GM10266 (cell line): ENCODE measurements around the gene GGPS1.

Source experiments
- DNase-seq: peaks from one replicate; pipeline ENCODE4 v3.0.0; 2012; ENCODE audit errors: extremely low spot score
- TF ChIP-seq, protein P1 (sequence below): IDR thresholded peaks from 2 replicates; pipeline ENCODE4 v1.5.1; 2012; ENCODE audit warnings: mild to moderate bottlenecking, low read depth; ENCODE audit not compliant: control insufficient read depth, insufficient read depth; ENCODE audit errors: missing control alignments

GGPS1 gene

DNA sequence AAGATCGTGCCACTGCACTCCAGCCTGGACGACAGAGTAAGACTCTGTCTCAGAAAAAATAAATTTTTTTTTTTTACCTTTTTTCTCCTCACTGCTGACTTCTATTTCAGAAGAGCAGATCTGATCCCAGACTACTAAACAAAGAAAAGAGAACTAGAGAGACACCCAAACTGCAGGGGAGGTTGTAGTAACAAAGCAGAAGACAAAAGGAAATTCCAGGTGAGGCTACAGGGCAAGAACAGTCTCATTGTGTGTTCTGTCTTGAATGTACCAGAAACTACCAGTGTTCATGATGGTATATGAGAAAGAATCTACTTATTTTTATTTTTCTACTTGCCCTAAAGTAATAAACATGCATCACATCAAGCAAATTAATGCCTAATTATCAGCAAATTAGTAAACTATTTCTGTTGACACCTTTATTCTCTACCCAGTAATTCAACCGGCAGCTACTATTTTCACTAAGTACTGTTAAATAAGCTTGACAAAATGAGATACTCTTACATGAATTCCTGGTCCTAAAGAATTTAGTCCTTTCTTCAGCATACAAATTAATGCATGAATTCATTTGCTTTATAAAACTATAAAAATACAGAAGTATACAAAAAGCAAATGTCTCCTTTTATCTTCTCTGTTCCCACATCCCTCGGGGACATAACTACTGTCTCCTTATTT, 41.0 kb upstream of the GGPS1 start:
- no peak for DNase-seq
- TF ChIP-seq, protein P1, sequence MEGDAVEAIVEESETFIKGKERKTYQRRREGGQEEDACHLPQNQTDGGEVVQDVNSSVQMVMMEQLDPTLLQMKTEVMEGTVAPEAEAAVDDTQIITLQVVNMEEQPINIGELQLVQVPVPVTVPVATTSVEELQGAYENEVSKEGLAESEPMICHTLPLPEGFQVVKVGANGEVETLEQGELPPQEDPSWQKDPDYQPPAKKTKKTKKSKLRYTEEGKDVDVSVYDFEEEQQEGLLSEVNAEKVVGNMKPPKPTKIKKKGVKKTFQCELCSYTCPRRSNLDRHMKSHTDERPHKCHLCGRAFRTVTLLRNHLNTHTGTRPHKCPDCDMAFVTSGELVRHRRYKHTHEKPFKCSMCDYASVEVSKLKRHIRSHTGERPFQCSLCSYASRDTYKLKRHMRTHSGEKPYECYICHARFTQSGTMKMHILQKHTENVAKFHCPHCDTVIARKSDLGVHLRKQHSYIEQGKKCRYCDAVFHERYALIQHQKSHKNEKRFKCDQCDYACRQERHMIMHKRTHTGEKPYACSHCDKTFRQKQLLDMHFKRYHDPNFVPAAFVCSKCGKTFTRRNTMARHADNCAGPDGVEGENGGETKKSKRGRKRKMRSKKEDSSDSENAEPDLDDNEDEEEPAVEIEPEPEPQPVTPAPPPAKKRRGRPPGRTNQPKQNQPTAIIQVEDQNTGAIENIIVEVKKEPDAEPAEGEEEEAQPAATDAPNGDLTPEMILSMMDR = no peak

DNA sequence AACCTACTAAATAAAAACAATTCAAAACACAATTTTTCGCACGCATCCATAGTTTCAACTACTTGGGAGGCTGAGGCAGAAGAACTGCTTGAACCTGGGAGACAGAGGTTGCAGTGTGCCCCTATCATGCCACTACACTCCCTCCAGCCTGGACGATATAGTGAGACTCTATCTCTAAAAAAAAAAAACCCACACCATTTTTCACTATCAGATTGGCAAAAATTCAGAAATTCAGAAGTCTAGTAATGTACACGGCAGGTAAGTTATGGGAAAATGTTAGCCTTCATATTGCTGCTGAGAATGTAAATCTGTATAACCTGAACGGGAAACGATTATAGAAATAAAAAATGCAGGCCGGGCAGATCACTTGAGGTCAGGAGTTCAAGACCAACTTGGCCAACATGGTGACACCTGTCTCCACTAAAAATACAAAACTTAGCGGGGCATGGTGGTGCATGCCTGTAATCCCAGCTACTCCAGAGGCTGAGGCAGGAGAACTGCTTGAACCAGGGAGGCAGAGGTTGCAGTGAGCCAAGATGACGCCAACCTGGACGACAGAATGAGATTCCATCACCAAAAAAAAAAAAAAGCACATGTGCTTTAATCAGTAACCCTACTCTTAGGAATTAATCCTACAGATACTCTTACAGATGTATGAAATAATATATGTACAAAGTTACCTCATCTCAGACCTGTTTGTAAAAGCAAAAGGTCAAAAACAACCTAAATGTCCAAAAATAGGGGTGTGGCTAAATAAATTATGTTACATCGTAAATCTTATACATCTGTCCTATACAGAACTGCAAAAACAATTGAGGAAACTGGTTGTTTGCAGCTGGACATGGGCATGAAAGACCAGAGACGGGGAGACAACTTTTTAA, 38.3 kb upstream of the GGPS1 start:
- TF ChIP-seq, protein P1 = no peak
- DNase-seq = no peak

DNA sequence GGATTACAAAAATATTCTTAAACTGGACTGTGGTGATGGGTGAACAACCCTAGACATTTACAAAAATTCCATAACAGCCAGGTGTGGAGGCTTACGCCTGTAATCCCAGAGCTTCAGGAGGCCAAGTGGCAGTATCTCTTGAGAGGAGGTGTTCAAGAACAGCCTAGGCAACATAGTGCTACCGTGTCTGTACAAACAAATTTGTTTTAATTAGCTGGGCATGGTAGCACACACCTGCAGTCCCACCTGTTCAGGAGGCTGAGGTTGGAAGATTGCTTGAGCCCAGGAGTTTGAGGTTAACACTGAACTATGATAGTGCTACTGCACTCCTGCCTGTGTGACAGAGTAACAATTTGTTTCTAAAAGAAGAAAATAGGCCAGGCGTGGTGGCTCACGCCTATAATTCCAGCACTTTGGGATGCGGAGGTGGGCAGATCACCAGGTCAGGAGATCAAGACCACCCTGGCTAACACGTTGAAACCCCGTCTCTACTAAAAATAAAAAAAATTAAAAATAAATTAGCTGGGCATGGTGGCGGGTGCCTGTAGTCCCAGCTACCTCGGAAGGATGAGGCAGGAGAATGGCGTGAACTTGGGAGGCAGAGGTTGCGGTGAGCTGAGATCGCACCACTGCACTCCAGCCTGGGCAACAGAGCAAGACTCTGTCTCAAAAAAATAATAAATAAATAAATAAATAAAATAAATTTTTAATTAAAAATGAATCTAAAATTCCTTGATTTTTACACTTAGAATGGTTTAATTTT, 37.4 kb upstream of the GGPS1 start:
- no peak for DNase-seq
- TF ChIP-seq, protein P1 = no peak

DNA sequence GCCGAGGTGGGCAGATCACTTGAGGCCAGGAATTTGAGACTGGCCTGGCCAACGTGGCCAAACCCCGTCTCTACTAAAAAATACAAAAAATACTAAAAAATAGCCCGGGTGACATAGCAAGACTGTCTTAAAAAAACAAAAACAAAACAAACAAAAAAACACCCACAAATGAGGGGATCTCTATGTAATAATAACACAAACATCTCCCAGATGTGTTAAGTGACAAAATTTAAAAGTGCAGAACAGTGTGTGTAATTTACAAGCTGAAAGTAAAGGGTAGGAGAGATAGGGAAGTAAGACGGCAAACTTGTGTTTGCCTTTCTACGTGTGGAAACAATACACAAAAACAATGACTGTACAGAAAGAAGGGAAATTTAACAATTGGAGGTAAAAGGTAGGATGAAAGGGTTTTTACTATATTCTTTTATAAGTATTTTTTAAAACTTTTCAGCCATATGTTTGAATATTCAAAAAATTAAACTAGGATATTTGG, 36.7 kb upstream of the GGPS1 start:
- TF ChIP-seq, protein P1 = no peak
- no peak for DNase-seq

DNA sequence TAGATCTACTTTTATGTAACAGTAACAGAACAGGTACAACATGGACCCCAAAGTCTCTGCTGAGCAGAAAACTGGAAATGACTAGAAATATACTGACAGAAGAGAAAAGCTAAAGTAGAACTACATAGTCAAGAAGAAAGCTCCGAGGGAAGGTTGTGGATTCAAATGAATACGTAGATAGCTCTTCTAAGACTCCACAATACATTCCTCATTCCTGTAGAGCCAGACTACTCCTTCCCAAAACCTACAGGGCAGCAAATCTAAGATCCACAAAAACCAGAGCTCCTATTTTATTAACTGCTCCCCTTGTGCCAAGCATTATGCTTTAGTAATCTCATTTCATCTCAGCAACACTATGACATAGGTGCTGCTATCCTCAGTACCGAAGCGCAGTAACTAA, 35.6 kb upstream of the GGPS1 start:
- TF ChIP-seq, protein P1 = no peak

DNA sequence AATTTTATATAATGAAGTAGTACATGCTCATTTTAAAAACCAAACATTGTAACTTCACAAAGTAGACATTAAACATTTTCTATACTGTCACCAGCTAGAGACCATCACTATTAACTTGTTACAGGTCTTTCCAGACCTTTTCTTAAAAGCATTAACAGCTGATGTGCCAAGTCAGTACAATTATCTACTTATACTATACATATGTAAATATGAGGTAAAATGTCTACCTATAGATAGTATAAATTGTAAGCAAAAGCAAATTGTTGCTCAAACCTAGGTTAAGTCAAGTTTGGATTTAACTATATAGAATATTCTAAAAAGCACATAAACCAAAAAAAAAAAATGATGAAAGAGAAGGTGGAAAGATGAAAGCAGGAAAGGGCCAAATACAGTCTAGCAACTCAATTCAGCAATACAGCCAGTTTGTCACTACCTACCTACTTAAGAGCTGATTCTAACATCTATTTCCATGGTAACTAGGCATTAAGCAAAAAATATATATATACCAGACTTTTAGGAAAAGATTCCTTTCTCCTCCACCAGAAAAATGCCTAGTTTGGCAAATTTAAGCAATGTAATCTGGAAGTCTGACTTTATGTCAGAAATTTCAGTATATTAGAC, 34.9 kb upstream of the GGPS1 start:
- TF ChIP-seq, protein P1 = no peak

More for the DNA sequence above, 35.6 kb upstream of the GGPS1 start:
- DNase-seq = no peak

More for the DNA sequence above, 34.9 kb upstream of the GGPS1 start:
- DNase-seq = no peak
